ENCODE data around the gene PDRG1. TPM values are rescaled to one million over a fixed set of nuclear protein-coding genes. Genes with fewer than 3 reads are reported as not detected.

The PDRG1 gene
- total RNA-seq, 1 experiment from 2014 or later, result 48.2 TPM

- DNase-seq (ENCODE audit: low read depth, low spot score) (no peak), ATAC-seq (no peak)
- Histone ChIP-seq H3K27me3 (ENCODE audit: control insufficient read depth, insufficient read depth, low read length) (no peaks in the 10 kb centered on the region), H3K4me3 (ENCODE audit: low read depth in 2 of 2, low read length in 2 of 2) (no peak overlapping the region), H3K36me3 (ENCODE audit: control insufficient read depth, insufficient read depth, low read length) (peaks cover under 1% of the 10 kb centered on the region; the same call in 1 of the 2 replicates), H3K9me3 (ENCODE audit: control insufficient read depth, insufficient read depth, low read depth, low read length) (no peaks in the 10 kb centered on the region), H3K27ac (ENCODE audit: low read length) (no peak overlapping the region), H3K4me1 (ENCODE audit: control insufficient read depth, insufficient read depth, low read length) (peaks cover 19% of the 10 kb centered on the region)
- intact Hi-C loops (cut with micrococcal nuclease; ENCODE audit: unreplicated experiment) (no loop called here), in situ Hi-C loops (cut with HindIII; ENCODE audit: low pct_unique_long_range_greater_than_20kb, low sequenced_read_pairs) (loop anchor here (5.0 kb wide), 1 partner anchor 103 kb away; no protein-coding TSS in a partner anchor)
- no TSS peak for BruUV-seq (replicated peaks)
- TF ChIP-seq, protein P1, sequence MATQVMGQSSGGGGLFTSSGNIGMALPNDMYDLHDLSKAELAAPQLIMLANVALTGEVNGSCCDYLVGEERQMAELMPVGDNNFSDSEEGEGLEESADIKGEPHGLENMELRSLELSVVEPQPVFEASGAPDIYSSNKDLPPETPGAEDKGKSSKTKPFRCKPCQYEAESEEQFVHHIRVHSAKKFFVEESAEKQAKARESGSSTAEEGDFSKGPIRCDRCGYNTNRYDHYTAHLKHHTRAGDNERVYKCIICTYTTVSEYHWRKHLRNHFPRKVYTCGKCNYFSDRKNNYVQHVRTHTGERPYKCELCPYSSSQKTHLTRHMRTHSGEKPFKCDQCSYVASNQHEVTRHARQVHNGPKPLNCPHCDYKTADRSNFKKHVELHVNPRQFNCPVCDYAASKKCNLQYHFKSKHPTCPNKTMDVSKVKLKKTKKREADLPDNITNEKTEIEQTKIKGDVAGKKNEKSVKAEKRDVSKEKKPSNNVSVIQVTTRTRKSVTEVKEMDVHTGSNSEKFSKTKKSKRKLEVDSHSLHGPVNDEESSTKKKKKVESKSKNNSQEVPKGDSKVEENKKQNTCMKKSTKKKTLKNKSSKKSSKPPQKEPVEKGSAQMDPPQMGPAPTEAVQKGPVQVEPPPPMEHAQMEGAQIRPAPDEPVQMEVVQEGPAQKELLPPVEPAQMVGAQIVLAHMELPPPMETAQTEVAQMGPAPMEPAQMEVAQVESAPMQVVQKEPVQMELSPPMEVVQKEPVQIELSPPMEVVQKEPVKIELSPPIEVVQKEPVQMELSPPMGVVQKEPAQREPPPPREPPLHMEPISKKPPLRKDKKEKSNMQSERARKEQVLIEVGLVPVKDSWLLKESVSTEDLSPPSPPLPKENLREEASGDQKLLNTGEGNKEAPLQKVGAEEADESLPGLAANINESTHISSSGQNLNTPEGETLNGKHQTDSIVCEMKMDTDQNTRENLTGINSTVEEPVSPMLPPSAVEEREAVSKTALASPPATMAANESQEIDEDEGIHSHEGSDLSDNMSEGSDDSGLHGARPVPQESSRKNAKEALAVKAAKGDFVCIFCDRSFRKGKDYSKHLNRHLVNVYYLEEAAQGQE (IDR thresholded peaks at IDR 0.05; ENCODE audit: insufficient read depth in 1 of 2, low read depth in 2 of 2, low read length in 1 of 2), result no peak
- TF ChIP-seq SIN3A (IDR thresholded peaks at IDR 0.05; ENCODE audit: borderline replicate concordance, insufficient read depth, low read depth, low read length) (no peak), CTCF (IDR thresholded peaks at IDR 0.05) (no peak), POLR2AphosphoS5 (IDR thresholded peaks at IDR 0.05; ENCODE audit: low read depth, low read length) (no peak), TCF7L2 (IDR thresholded peaks at IDR 0.05; ENCODE audit: low read depth, low read length) (no peak)
- ChIA-PET CTCF (no interaction called here), POLR2A (interaction anchor here (0.5 kb wide), 1 partner anchor 47 kb away, joined by 9 read pairs; no protein-coding TSS in a partner anchor)
Observed at GRCh38 chr20:31939661-31940060, 12.2 kb downstream of the PDRG1 start.

DNA sequence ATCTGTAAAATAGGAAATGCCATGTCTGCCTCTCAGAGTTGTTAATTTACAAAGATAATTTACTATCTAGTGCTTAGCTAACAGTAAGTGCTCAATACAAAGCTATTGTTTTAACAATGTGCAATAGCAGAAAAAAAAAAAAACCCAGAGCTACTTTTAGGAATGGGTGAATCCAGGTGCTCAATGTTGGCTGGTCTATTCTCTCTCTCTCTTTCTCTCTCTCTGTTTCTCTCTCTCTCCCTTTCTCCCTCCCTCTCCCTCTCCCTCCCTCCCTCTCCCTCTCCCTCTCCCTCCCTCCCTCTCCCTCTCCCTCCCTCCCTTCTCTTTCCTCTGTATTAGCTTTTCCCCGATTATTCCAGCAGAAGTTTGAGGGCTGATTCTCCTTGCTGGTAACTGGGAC lies 14.0 kb downstream of the PDRG1 start:
- ATAC-seq (no peak), DNase-seq (ENCODE audit: low read depth, low spot score) (no peak)
- Histone ChIP-seq H3K9me3 (ENCODE audit: control insufficient read depth, insufficient read depth, low read depth, low read length) (no peaks in the 10 kb centered on the region), H3K27ac (ENCODE audit: low read length) (no peak overlapping the region), H3K4me1 (ENCODE audit: control insufficient read depth, insufficient read depth, low read length) (0 out of 2 replicates have a peak, but pooled peaks cover 3% of the 10 kb centered on the region), H3K4me3 (ENCODE audit: low read depth in 2 of 2, low read length in 2 of 2) (no peak overlapping the region), H3K36me3 (ENCODE audit: control insufficient read depth, insufficient read depth, low read length) (no peaks in the 10 kb centered on the region), H3K27me3 (ENCODE audit: control insufficient read depth, insufficient read depth, low read length) (no peaks in the 10 kb centered on the region)
- TF ChIP-seq, protein P1 (IDR thresholded peaks at IDR 0.05; ENCODE audit: insufficient read depth in 1 of 2, low read depth in 2 of 2, low read length in 1 of 2), result no peak
- TF ChIP-seq POLR2AphosphoS5 (IDR thresholded peaks at IDR 0.05; ENCODE audit: low read depth, low read length) (no peak), TCF7L2 (IDR thresholded peaks at IDR 0.05; ENCODE audit: low read depth, low read length) (no peak), SIN3A (IDR thresholded peaks at IDR 0.05; ENCODE audit: borderline replicate concordance, insufficient read depth, low read depth, low read length) (no peak), CTCF (IDR thresholded peaks at IDR 0.05) (no peak)
- ChIA-PET CTCF (interaction anchor here (0.6 to 1.3 kb wide), 4 partner anchors 14 to 93 kb away, joined by 5 to 11 read pairs (median 7); no protein-coding TSS in a partner anchor), POLR2A (interaction anchor here (0.6 kb wide), 1 partner anchor 80 kb away, joined by 4 read pairs; no protein-coding TSS in a partner anchor)
- intact Hi-C loops (cut with micrococcal nuclease; ENCODE audit: unreplicated experiment) (no loop called here), in situ Hi-C loops (cut with HindIII; ENCODE audit: low pct_unique_long_range_greater_than_20kb, low sequenced_read_pairs) (no loop called here)
- BruUV-seq (replicated peaks), result no TSS peak
